Transverse colon (tissue), 4 donors: ENCODE data around the gene GPM6B. TPM values are rescaled to one million over a fixed set of nuclear protein-coding genes. Genes with fewer than 3 reads are reported as not detected.

Source experiments
- DNase-seq: peaks from one replicate; pipeline ENCODE4 v3.0.0-alpha.2; 2019
- H3K27ac ChIP-seq, 4 donors: fragments of 200-600 bp; sonication (generic); 2 replicates each; pipeline ENCODE4 v1.5.1; 2016 to 2018; ENCODE audit warnings: inconsistent platforms in 4 of 4
- H3K27me3 ChIP-seq: fragments of 200-600 bp; sonication (generic); 2 replicates; pipeline ENCODE4 v1.5.1; 2017; ENCODE audit warnings: inconsistent platforms
- H3K36me3 ChIP-seq, 4 donors: fragments of 200-600 bp; sonication (generic); 2 replicates each; pipeline ENCODE4 v1.5.1; 2017 to 2019; ENCODE audit warnings: inconsistent platforms in 4 of 4
- H3K4me1 ChIP-seq, 4 donors: fragments of 200-600 bp; sonication (generic); 2 replicates each; pipeline ENCODE4 v1.5.1; 2017 to 2020; ENCODE audit warnings: inconsistent platforms in 4 of 4
- H3K4me3 ChIP-seq, 4 donors: fragments of 200-600 bp; sonication (generic); 1 replicate in 1 of 4; 2 replicates in 3 of 4; pipeline versions ENCODE4 v1.5.1 to v1.6.1; 2017 to 2019; ENCODE audit warnings: inconsistent platforms in 4 of 4
- H3K9me3 ChIP-seq, 2 donors: fragments of 200-600 bp; sonication (generic); 2 replicates each; pipeline ENCODE4 v1.5.1; 2017 to 2019; ENCODE audit warnings: inconsistent platforms in 2 of 2
- CTCF ChIP-seq, 5 experiments: fragments of 200-600 bp in 3 of 5; fragments of 450-650 bp in 2 of 5; sonication (generic) in 3 of 5; IDR thresholded peaks; 1 replicate in 2 of 5; 2 replicates in 3 of 5; pipeline ENCODE4 v1.5.1; 2016 to 2017; ENCODE audit warnings: antibody characterized with exemption in 5 of 5, inconsistent platforms in 3 of 5, mild to moderate bottlenecking in 2 of 5, moderate library complexity in 1 of 5
- EP300 ChIP-seq: sonication (generic); formaldehyde crosslinking; IDR thresholded peaks from one replicate; pipeline ENCODE4 v1.6.1; 2017; ENCODE audit warnings: antibody characterized with exemption, low read depth
- POLR2A ChIP-seq: fragments of 450-650 bp; IDR thresholded peaks from one replicate; pipeline ENCODE4 v1.6.1; 2016; ENCODE audit warnings: antibody characterized with exemption, mild to moderate bottlenecking, moderate library complexity
- POLR2AphosphoS5 ChIP-seq, 3 donors: sonication (generic); formaldehyde crosslinking; IDR thresholded peaks; one replicate each; pipeline ENCODE4 v1.6.1; 2016; ENCODE audit warnings: antibody characterized with exemption in 3 of 3
- WGBS, 2 donors: methylation state at CpG; one replicate each; pipeline ENCODE4 v1.1.5; 2018; ENCODE audit warnings: low coverage in 1 of 2; 5-methylcytosine and 5-hydroxymethylcytosine counted together
- in situ Hi-C, 4 donors: fragments of 200-750 bp; cut with MboI; loops; one replicate each; pipeline versions ENCODE4 v1.15.0 to v1.15.1; 2017; ENCODE audit warnings: low sequenced_read_pairs in 3 of 4, low pct_ligation_motif_present in 1 of 4, low pct_unique_long_range_greater_than_20kb in 1 of 4
- intact Hi-C: fragments of 100-400 bp; cut with DNase I; formaldehyde crosslinking; loops from one replicate; pipeline ENCODE4 v1.15.1; 2023; ENCODE audit warnings: low total_unique reads
- total RNA-seq, 4 donors: library from RNA; depleted of rRNA; stranded (reverse); fragments of >200 nt; gene quantifications; one replicate each; pipeline ENCODE4 v1.1.0, GENCODE V29; 2016

Gene GPM6B
- total RNA-seq, 4 donors from 2014 or later = 1.5 to 7.6 (median 5.0) TPM

- no peaks in the 10 kb centered on the region for H3K36me3 ChIP-seq
- no peak overlapping the region for H3K27ac ChIP-seq
- in situ Hi-C loops (loop anchor here in 3 of 4 donors (10.0 to 25.0 kb wide), 3 partner anchors 244 to 281 kb away; partner anchors contain the start of gene GEMIN8 (in 3 of the 3)), intact Hi-C loops (loop anchor here (10.0 kb wide), 1 partner anchor 278 kb away; no protein-coding TSS in a partner anchor)
- no peaks in the 10 kb centered on the region for H3K9me3 ChIP-seq
- no peaks in the 10 kb centered on the region for H3K27me3 ChIP-seq
- WGBS, 2 donors = 89 to 93% methylated on average over 4 of the region's 4 CpGs
- no peaks in the 10 kb centered on the region for H3K4me1 ChIP-seq
- no peak for TF ChIP-seq EP300
- no peak overlapping the region for H3K4me3 ChIP-seq
- DNase-seq = no peak
Measured at GRCh38 chrX:13756381-13756780, 60.5 kb downstream of the GPM6B start.

- intact Hi-C loops (loop anchor here (10.0 kb wide), 1 partner anchor 280 kb away; no protein-coding TSS in a partner anchor), in situ Hi-C loops (loop anchor here in 3 of 4 donors (10.0 to 25.0 kb wide), 3 partner anchors 243 to 282 kb away; partner anchors contain the start of gene GEMIN8 (in 3 of the 3))
- Histone ChIP-seq H3K9me3 (no peaks in the 10 kb centered on the region), H3K36me3 (no peaks in the 10 kb centered on the region), H3K4me3 (no peak overlapping the region), H3K27me3 (no peaks in the 10 kb centered on the region), H3K4me1 (no peaks in the 10 kb centered on the region), H3K27ac (no peak overlapping the region)
- no peak for DNase-seq
- 69% methylated on average over 1 of the region's 1 CpG; no CpG with 5 or more reads in 1 of the 2 donors for WGBS, 2 donors
- TF ChIP-seq POLR2A = no peak
Measured at GRCh38 chrX:13755254-13755653, 61.6 kb downstream of the GPM6B start.

- no peak for TF ChIP-seq POLR2AphosphoS5 (IDR thresholded peaks at IDR 0.05)
- Histone ChIP-seq H3K4me1 (no peaks in the 10 kb centered on the region), H3K9me3 (no peaks in the 10 kb centered on the region), H3K36me3 (no peaks in the 10 kb centered on the region), H3K27me3 (no peaks in the 10 kb centered on the region), H3K4me3 (no peak overlapping the region), H3K27ac (no peak overlapping the region)
- 96% methylated on average over 1 of the region's 1 CpG; no CpG with 5 or more reads in 1 of the 2 donors for WGBS, 2 donors
- in situ Hi-C loops = loop anchor here in 3 of 4 donors (10.0 to 25.0 kb wide), 3 partner anchors 242 to 283 kb away; partner anchors contain the start of gene GEMIN8 (in 3 of the 3)
- intact Hi-C loops = loop anchor here (10.0 kb wide), 1 partner anchor 280 kb away; no protein-coding TSS in a partner anchor
- no peak for DNase-seq
Measured at GRCh38 chrX:13754765-13755164, 62.1 kb downstream of the GPM6B start.

- no peak for DNase-seq
- no peak overlapping the region for H3K27ac ChIP-seq
- H3K36me3 ChIP-seq = no peaks in the 10 kb centered on the region
- TF ChIP-seq EP300 (no peak), CTCF (IDR thresholded peaks at IDR 0.05) (no peak), POLR2A (no peak), POLR2AphosphoS5 (IDR thresholded peaks at IDR 0.05) (no peak)
- in situ Hi-C loops (loop anchor here in 3 of 4 donors (10.0 to 25.0 kb wide), 3 partner anchors 240 to 285 kb away; partner anchors contain the start of gene GEMIN8 (in 3 of the 3)), intact Hi-C loops (loop anchor here (10.0 kb wide), 1 partner anchor 282 kb away; no protein-coding TSS in a partner anchor)
- WGBS, 2 donors = 41% methylated on average over 3 of the region's 3 CpGs; no CpG with 5 or more reads in 1 of the 2 donors
- H3K4me1 ChIP-seq = no peaks in the 10 kb centered on the region
- H3K27me3 ChIP-seq = no peaks in the 10 kb centered on the region
- no peak overlapping the region for H3K4me3 ChIP-seq
- H3K9me3 ChIP-seq = no peaks in the 10 kb centered on the region
Measured at GRCh38 chrX:13752646-13753045, 64.2 kb downstream of the GPM6B start.

GRCh38 chrX:13752141-13752540 is 64.8 kb downstream of the GPM6B start:
- H3K27ac ChIP-seq = no peak overlapping the region

More at GRCh38 chrX:13752141-13752540, 64.8 kb downstream of the GPM6B start:
- WGBS, 2 donors = 67% methylated on average over 1 to 3 of the region's 3 CpGs
- no peak for TF ChIP-seq POLR2A
- TF ChIP-seq EP300 = no peak
- TF ChIP-seq POLR2AphosphoS5 (IDR thresholded peaks at IDR 0.05) = no peak
- TF ChIP-seq CTCF (IDR thresholded peaks at IDR 0.05) = no peak
- no peak for DNase-seq
- intact Hi-C loops (loop anchor here (10.0 kb wide), 1 partner anchor 283 kb away; no protein-coding TSS in a partner anchor), in situ Hi-C loops (loop anchor here in 3 of 4 donors (10.0 to 25.0 kb wide), 3 partner anchors 240 to 285 kb away; partner anchors contain the start of gene GEMIN8 (in 3 of the 3))
- H3K4me1 ChIP-seq = no peaks in the 10 kb centered on the region
- H3K36me3 ChIP-seq = no peaks in the 10 kb centered on the region
- no peak overlapping the region for H3K4me3 ChIP-seq
- H3K27me3 ChIP-seq = no peaks in the 10 kb centered on the region
- no peaks in the 10 kb centered on the region for H3K9me3 ChIP-seq
